Measurements from ENCODE around the gene USP47. TPM values are rescaled to one million over a fixed set of nuclear protein-coding genes. Genes with fewer than 3 reads are reported as not detected.

USP47 gene
- polyA plus RNA-seq, 2 of the 4 experiments (the other 2 are of a cell fraction): 31.0 to 32.8 TPM

DNA sequence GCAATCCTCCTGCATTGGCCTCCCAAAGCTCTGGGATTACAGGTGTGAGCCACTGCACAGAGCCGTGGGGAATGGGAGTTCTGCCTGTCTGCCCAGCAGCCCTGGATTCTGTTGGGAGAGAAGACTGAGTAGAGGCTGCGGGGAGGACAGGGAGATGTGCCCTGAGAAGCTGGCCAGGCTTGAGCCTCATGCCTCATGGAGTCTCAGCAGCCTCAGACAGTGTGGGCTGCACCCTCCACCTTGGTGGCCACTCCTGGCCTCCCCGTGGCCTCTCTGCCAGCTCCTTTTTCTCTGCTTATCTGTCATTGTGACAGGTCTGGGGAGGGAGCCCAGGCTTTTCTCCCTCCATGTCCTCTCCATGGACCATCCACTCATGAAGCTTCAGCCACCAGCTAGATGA is 123.4 kb downstream of the USP47 start:
- Histone ChIP-seq H3K4me2 (no peak overlapping the region), H3K9me3 (no peaks in the 10 kb centered on the region), H3K27ac (no peak overlapping the region), H3K4me1 (no peaks in the 10 kb centered on the region), H3K4me3 (no peak overlapping the region)
- ATAC-seq: no peak
- ChIA-PET POLR2A (no interaction called here), CTCF (interaction anchor here (1.2 to 8.8 kb wide), 10 partner anchors 10 to 316 kb away, joined by 3 to 98 read pairs (median 8); no protein-coding TSS in a partner anchor)
- DNase-seq (ENCODE audit: low read depth in 1 of 2, low spot score in 1 of 2): no peak
- TF ChIP-seq CEBPB (IDR thresholded peaks at IDR 0.05) (no peak), CHD2 (IDR thresholded peaks at IDR 0.05; ENCODE audit: low read length, partially characterized antibody) (no peak), RAD21 (conservative IDR thresholded peaks at IDR 0.05 in 1 of 2, IDR thresholded peaks at IDR 0.05 in 1 of 2) (no peak), PBX3 (IDR thresholded peaks at IDR 0.05) (no peak), SMC3 (IDR thresholded peaks at IDR 0.05) (no peak), HOXB13 (CRISPR knock-in tag; IDR thresholded peaks at IDR 0.05; ENCODE audit: low read depth) (no peak), HOXA7 (CRISPR knock-in tag; IDR thresholded peaks at IDR 0.05) (no peak), KDM5A (IDR thresholded peaks at IDR 0.05) (no peak), BCL3 (IDR thresholded peaks at IDR 0.05) (no peak)
- TF ChIP-seq, protein P1, sequence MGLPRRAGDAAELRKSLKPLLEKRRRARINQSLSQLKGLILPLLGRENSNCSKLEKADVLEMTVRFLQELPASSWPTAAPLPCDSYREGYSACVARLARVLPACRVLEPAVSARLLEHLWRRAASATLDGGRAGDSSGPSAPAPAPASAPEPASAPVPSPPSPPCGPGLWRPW (IDR thresholded peaks at IDR 0.05): no peak
- 82% methylated on average over 3 of the region's 3 CpGs for WGBS (ENCODE audit: missing lambda C conversion rate)
- no peak for FAIRE-seq

- no peak for ATAC-seq
- CTCF ChIA-PET: interaction anchor here (0.9 to 8.8 kb wide), 17 partner anchors 11 to 316 kb away, joined by 3 to 98 read pairs (median 7); no protein-coding TSS in a partner anchor
- WGBS (ENCODE audit: missing lambda C conversion rate): 93% methylated on average over 9 of the region's 10 CpGs
- Histone ChIP-seq H3K27ac (no peak overlapping the region), H3K4me3 (no peak overlapping the region), H3K4me1 (no peaks in the 10 kb centered on the region), H3K4me2 (no peak overlapping the region), H3K9me3 (no peaks in the 10 kb centered on the region)
- TF ChIP-seq ZFP36 (IDR thresholded peaks at IDR 0.05; ENCODE audit: borderline replicate concordance, partially characterized antibody): peak; percentile 62
- TF ChIP-seq SREBF2 (IDR thresholded peaks at IDR 0.05): no peak
- no peak for DNase-seq (ENCODE audit: low read depth in 1 of 2, low spot score in 1 of 2)
- FAIRE-seq: no peak
- POLR2A ChIA-PET: no interaction called here
These were observed 124.0 kb downstream of the USP47 start for GRCh38 chr11:11965656-11966353.

- no peak for TF ChIP-seq BHLHE40 (IDR thresholded peaks at IDR 0.05; ENCODE audit: low read depth, low read length)
- TF ChIP-seq HOXB13 (CRISPR knock-in tag; IDR thresholded peaks at IDR 0.05; ENCODE audit: low read depth): no peak
- no peak for TF ChIP-seq MYC (IDR thresholded peaks at IDR 0.05; ENCODE audit: borderline replicate concordance, low read length)
- TF ChIP-seq, protein P1 (IDR thresholded peaks at IDR 0.05): no peak
- TF ChIP-seq CHD2 (IDR thresholded peaks at IDR 0.05; ENCODE audit: low read length, partially characterized antibody): no peak
- TF ChIP-seq EHMT2 (IDR thresholded peaks at IDR 0.05; ENCODE audit: low read depth): no peak
- no peak for TF ChIP-seq MAZ (IDR thresholded peaks at IDR 0.05; ENCODE audit: borderline replicate concordance, low read depth, low read length)
- no peak for TF ChIP-seq TP53 (CRISPR knock-in tag; IDR thresholded peaks at IDR 0.05)
- 82% methylated on average over 7 of the region's 7 CpGs for WGBS (ENCODE audit: missing lambda C conversion rate)
- H3K27ac ChIP-seq: no peak overlapping the region
- ChIA-PET CTCF (interaction anchor here (0.6 to 8.8 kb wide), 24 partner anchors 8 to 315 kb away, joined by 3 to 98 read pairs (median 5); no protein-coding TSS in a partner anchor), POLR2A (interaction anchor here (1.1 kb wide), 1 partner anchor 11 kb away, joined by 6 read pairs; no protein-coding TSS in a partner anchor)
- DNase-seq (ENCODE audit: low read depth in 1 of 2, low spot score in 1 of 2): no peak
- no peak for ATAC-seq
- H3K4me3 ChIP-seq: no peak overlapping the region
- H3K4me2 ChIP-seq: no peak overlapping the region
- no peaks in the 10 kb centered on the region for H3K9me3 ChIP-seq
- no peak for FAIRE-seq
- H3K4me1 ChIP-seq: no peaks in the 10 kb centered on the region
These were observed 124.6 kb downstream of the USP47 start for GRCh38 chr11:11966354-11966741.
